Measurements from ENCODE around the gene MFNG.

The MFNG gene

GRCh38 chr22:37511395-37512104, 25.4 kb upstream of the MFNG start:
- Histone ChIP-seq H3K4me1 (ENCODE audit: control insufficient read depth, insufficient read depth, low read length, poor library complexity, severe bottlenecking) (peaks cover 32% of the 10 kb centered on the region), H3K27ac (ENCODE audit: low read depth, low read length, severe bottlenecking) (peak overlapping the region; percentile 1), H3K4me3 (ENCODE audit: extremely low read depth, insufficient read depth, low read length, poor library complexity, severe bottlenecking) (no peak overlapping the region), H3K9me3 (ENCODE audit: control insufficient read depth, low read length) (no peaks in the 10 kb centered on the region), H3K36me3 (ENCODE audit: control insufficient read depth, insufficient read depth, low read length) (peaks cover 18% of the 10 kb centered on the region)
- WGBS, 2 experiments (ENCODE audit: insufficient coverage in 2 of 2) = 100% methylated on average over 1 to 3 of the region's 6 CpGs

- H3K4me1 ChIP-seq (ENCODE audit: control insufficient read depth, insufficient read depth, low read length, poor library complexity, severe bottlenecking) = peaks cover 32% of the 10 kb centered on the region
- H3K36me3 ChIP-seq (ENCODE audit: control insufficient read depth, insufficient read depth, low read length) = peaks cover 26% of the 10 kb centered on the region
- WGBS, 2 experiments (ENCODE audit: insufficient coverage in 2 of 2) = 91 to 93% methylated on average over 9 to 10 of the region's 10 CpGs
- H3K9me3 ChIP-seq (ENCODE audit: control insufficient read depth, low read length) = no peaks in the 10 kb centered on the region
- no peak overlapping the region for H3K27ac ChIP-seq (ENCODE audit: low read depth, low read length, severe bottlenecking)
- H3K4me3 ChIP-seq (ENCODE audit: extremely low read depth, insufficient read depth, low read length, poor library complexity, severe bottlenecking) = no peak overlapping the region
Observed at GRCh38 chr22:37510091-37510490, 23.9 kb upstream of the MFNG start.

- Histone ChIP-seq H3K4me1 (ENCODE audit: control insufficient read depth, insufficient read depth, low read length, poor library complexity, severe bottlenecking) (peaks cover 32% of the 10 kb centered on the region), H3K27ac (ENCODE audit: low read depth, low read length, severe bottlenecking) (no peak overlapping the region), H3K9me3 (ENCODE audit: control insufficient read depth, low read length) (no peaks in the 10 kb centered on the region), H3K4me3 (ENCODE audit: extremely low read depth, insufficient read depth, low read length, poor library complexity, severe bottlenecking) (no peak overlapping the region), H3K36me3 (ENCODE audit: control insufficient read depth, insufficient read depth, low read length) (peaks cover 22% of the 10 kb centered on the region)
- WGBS, 2 experiments (ENCODE audit: insufficient coverage in 2 of 2) = 85 to 96% methylated on average over 4 to 5 of the region's 10 CpGs
Observed at GRCh38 chr22:37509059-37509860, 23.1 kb upstream of the MFNG start.

GRCh38 chr22:37508431-37508992, 22.3 kb upstream of the MFNG start:
- WGBS, 2 experiments (ENCODE audit: insufficient coverage in 2 of 2) = 90 to 96% methylated on average over 15 to 18 of the region's 22 CpGs
- no peak overlapping the region for H3K4me3 ChIP-seq (ENCODE audit: extremely low read depth, insufficient read depth, low read length, poor library complexity, severe bottlenecking)
- no peaks in the 10 kb centered on the region for H3K9me3 ChIP-seq (ENCODE audit: control insufficient read depth, low read length)
- peaks cover 31% of the 10 kb centered on the region for H3K4me1 ChIP-seq (ENCODE audit: control insufficient read depth, insufficient read depth, low read length, poor library complexity, severe bottlenecking)
- H3K27ac ChIP-seq (ENCODE audit: low read depth, low read length, severe bottlenecking) = no peak overlapping the region
- peaks cover 21% of the 10 kb centered on the region for H3K36me3 ChIP-seq (ENCODE audit: control insufficient read depth, insufficient read depth, low read length)

- Histone ChIP-seq H3K4me1 (ENCODE audit: control insufficient read depth, insufficient read depth, low read length, poor library complexity, severe bottlenecking) (peaks cover 25% of the 10 kb centered on the region), H3K27ac (ENCODE audit: low read depth, low read length, severe bottlenecking) (no peak overlapping the region), H3K36me3 (ENCODE audit: control insufficient read depth, insufficient read depth, low read length) (peaks cover 25% of the 10 kb centered on the region), H3K9me3 (ENCODE audit: control insufficient read depth, low read length) (no peaks in the 10 kb centered on the region), H3K4me3 (ENCODE audit: extremely low read depth, insufficient read depth, low read length, poor library complexity, severe bottlenecking) (no peak overlapping the region)
- WGBS, 2 experiments (ENCODE audit: insufficient coverage in 2 of 2) = 94 to 97% methylated on average over 10 of the region's 10 CpGs
Observed at GRCh38 chr22:37507731-37508130, 21.5 kb upstream of the MFNG start.

GRCh38 chr22:37505989-37506388, 19.8 kb upstream of the MFNG start:
- WGBS, 2 experiments (ENCODE audit: insufficient coverage in 2 of 2) = 89 to 91% methylated on average over 6 to 14 of the region's 14 CpGs
- no peak overlapping the region for H3K27ac ChIP-seq (ENCODE audit: low read depth, low read length, severe bottlenecking)
- H3K36me3 ChIP-seq (ENCODE audit: control insufficient read depth, insufficient read depth, low read length) = peaks cover 25% of the 10 kb centered on the region
- H3K4me3 ChIP-seq (ENCODE audit: extremely low read depth, insufficient read depth, low read length, poor library complexity, severe bottlenecking) = no peak overlapping the region
- H3K4me1 ChIP-seq (ENCODE audit: control insufficient read depth, insufficient read depth, low read length, poor library complexity, severe bottlenecking) = peaks cover 27% of the 10 kb centered on the region
- no peaks in the 10 kb centered on the region for H3K9me3 ChIP-seq (ENCODE audit: control insufficient read depth, low read length)

- no peaks in the 10 kb centered on the region for H3K9me3 ChIP-seq (ENCODE audit: control insufficient read depth, low read length)
- no peak overlapping the region for H3K4me3 ChIP-seq (ENCODE audit: extremely low read depth, insufficient read depth, low read length, poor library complexity, severe bottlenecking)
- peaks cover 31% of the 10 kb centered on the region for H3K4me1 ChIP-seq (ENCODE audit: control insufficient read depth, insufficient read depth, low read length, poor library complexity, severe bottlenecking)
- no peak overlapping the region for H3K27ac ChIP-seq (ENCODE audit: low read depth, low read length, severe bottlenecking)
- peaks cover 25% of the 10 kb centered on the region for H3K36me3 ChIP-seq (ENCODE audit: control insufficient read depth, insufficient read depth, low read length)
- 91 to 97% methylated on average over 3 to 4 of the region's 4 CpGs for WGBS, 2 experiments (ENCODE audit: insufficient coverage in 2 of 2)
Observed at GRCh38 chr22:37505565-37505964, 19.4 kb upstream of the MFNG start.

GRCh38 chr22:37504964-37505363, 18.8 kb upstream of the MFNG start:
- 94 to 95% methylated on average over 3 to 4 of the region's 4 CpGs for WGBS, 2 experiments (ENCODE audit: insufficient coverage in 2 of 2)
- Histone ChIP-seq H3K36me3 (ENCODE audit: control insufficient read depth, insufficient read depth, low read length) (peaks cover 25% of the 10 kb centered on the region), H3K9me3 (ENCODE audit: control insufficient read depth, low read length) (no peaks in the 10 kb centered on the region), H3K4me1 (ENCODE audit: control insufficient read depth, insufficient read depth, low read length, poor library complexity, severe bottlenecking) (peaks cover 29% of the 10 kb centered on the region), H3K27ac (ENCODE audit: low read depth, low read length, severe bottlenecking) (no peak overlapping the region), H3K4me3 (ENCODE audit: extremely low read depth, insufficient read depth, low read length, poor library complexity, severe bottlenecking) (no peak overlapping the region)

- no peak overlapping the region for H3K4me3 ChIP-seq (ENCODE audit: extremely low read depth, insufficient read depth, low read length, poor library complexity, severe bottlenecking)
- H3K9me3 ChIP-seq (ENCODE audit: control insufficient read depth, low read length) = no peaks in the 10 kb centered on the region
- 85 to 95% methylated on average over 6 of the region's 11 CpGs for WGBS, 2 experiments (ENCODE audit: insufficient coverage in 2 of 2)
- no peak overlapping the region for H3K27ac ChIP-seq (ENCODE audit: low read depth, low read length, severe bottlenecking)
- H3K36me3 ChIP-seq (ENCODE audit: control insufficient read depth, insufficient read depth, low read length) = peaks cover 25% of the 10 kb centered on the region
- peaks cover 21% of the 10 kb centered on the region for H3K4me1 ChIP-seq (ENCODE audit: control insufficient read depth, insufficient read depth, low read length, poor library complexity, severe bottlenecking)
Observed at GRCh38 chr22:37503850-37504249, 17.7 kb upstream of the MFNG start.

- H3K4me1 ChIP-seq (ENCODE audit: control insufficient read depth, insufficient read depth, low read length, poor library complexity, severe bottlenecking) = peaks cover 19% of the 10 kb centered on the region
- peaks cover 25% of the 10 kb centered on the region for H3K36me3 ChIP-seq (ENCODE audit: control insufficient read depth, insufficient read depth, low read length)
- no peak overlapping the region for H3K4me3 ChIP-seq (ENCODE audit: extremely low read depth, insufficient read depth, low read length, poor library complexity, severe bottlenecking)
Observed at GRCh38 chr22:37503183-37503683, 17.0 kb upstream of the MFNG start.

More at GRCh38 chr22:37503183-37503683, 17.0 kb upstream of the MFNG start:
- WGBS, 2 experiments (ENCODE audit: insufficient coverage in 2 of 2) = 100% methylated on average over 1 to 2 of the region's 3 CpGs
- no peak overlapping the region for H3K27ac ChIP-seq (ENCODE audit: low read depth, low read length, severe bottlenecking)
- no peaks in the 10 kb centered on the region for H3K9me3 ChIP-seq (ENCODE audit: control insufficient read depth, low read length)
